HG03342 (cell line): ENCODE measurements around the gene XDH.

Experiments used
- ATAC-seq: cut with Tn5 transposase; IDR thresholded peaks from one replicate; pipeline ENCODE4 v1.9.1; 2021; ENCODE audit warnings: mild to moderate bottlenecking, moderate library complexity; ENCODE audit not compliant: unreplicated experiment

XDH gene

DNA sequence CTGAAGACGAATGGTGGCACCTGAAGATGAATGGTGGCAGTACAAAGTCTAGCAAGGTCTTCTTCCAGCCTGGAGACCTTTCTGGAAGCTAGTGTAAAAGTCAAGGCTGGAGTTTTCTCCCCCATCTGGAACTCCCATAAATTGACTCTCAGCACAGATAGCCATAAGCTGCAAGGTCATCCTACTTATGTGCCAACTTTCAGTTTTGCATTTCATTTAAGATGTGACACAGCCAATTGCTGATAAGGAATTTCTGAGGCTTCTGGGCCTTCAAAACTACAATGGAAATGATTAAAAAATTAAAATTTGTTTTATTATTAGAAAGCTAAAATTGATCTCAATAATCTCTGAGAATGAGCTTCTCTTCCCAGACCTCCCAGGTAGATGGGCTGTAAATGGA is 10.2 kb downstream of the XDH start:
- ATAC-seq = no peak

DNA sequence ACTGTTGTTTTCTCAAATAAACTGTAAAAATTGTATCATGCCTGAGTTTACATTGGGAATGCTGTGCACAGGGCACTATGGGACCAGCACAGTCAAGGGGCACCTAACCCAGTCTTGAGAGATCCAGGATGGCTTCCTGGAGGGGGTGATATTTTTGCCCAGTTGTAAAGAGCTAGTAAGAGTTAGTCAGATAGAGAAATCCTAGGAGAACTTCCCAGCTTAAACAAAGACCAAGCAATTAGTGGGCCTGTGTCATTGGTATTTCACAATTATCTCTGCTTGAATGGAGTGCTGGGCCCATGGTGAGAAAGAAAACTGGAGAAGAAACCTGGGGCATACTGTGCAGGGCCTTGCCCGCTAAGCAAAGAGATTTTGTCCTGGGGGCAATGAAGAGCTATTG is 12.2 kb downstream of the XDH start:
- no peak for ATAC-seq

DNA sequence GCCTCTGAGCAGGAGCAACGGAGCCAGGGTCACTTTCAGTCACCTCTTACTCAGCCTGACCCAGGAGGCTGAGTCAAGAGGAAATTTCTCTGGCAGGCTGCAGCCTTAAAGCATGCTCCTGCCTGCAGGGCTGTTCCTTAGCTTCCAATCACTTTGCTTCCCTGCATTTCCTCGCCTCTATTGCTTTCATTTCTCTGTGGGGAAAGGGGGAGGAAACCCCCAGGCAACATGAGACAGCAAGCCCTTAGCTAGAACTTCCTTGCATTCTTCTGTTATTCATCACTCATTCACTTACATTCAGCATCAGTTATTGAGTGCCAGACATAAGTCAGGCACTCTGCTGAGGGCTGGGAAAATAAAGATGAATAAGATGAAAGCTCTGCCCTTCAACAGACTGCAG is 13.0 kb downstream of the XDH start:
- ATAC-seq = no peak

DNA sequence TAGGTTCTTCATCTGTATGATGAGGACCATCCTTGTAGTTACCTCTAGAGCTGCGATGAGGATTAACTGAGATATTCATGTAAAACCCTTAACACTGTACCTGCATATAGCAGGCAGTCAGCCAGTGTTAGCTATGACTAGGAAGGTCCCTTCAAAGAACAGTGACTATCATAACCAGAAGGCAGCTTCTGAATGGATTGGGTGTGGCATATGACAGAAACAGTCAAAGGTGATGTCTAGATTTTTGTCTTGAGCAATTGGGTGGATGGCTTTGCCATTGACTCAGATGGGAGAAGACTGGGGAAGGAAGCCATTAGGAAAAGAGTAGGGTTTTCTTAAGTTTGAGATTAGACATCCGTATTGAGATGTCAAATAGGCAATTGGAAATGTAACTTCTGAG is 15.7 kb downstream of the XDH start:
- no peak for ATAC-seq

DNA sequence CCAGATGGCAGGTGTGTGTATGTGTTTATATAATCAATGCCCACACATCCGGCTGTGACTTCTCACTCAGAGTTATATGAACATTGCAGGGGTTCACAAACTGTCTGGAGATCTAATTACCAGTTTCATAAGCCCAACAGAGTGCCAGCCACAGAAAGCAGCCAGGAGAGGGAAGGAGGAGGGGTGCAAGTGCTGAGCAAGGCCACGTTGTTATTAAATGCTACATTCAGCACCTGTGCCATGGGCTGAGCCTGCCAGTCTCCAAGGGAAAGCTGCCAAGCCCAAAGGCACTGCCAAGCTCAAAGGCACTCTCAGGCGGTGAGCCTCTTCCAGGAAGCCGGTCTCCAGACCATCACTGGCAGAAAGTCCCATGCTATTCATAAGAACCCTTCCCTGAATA is 17.4 kb downstream of the XDH start:
- ATAC-seq = no peak

DNA sequence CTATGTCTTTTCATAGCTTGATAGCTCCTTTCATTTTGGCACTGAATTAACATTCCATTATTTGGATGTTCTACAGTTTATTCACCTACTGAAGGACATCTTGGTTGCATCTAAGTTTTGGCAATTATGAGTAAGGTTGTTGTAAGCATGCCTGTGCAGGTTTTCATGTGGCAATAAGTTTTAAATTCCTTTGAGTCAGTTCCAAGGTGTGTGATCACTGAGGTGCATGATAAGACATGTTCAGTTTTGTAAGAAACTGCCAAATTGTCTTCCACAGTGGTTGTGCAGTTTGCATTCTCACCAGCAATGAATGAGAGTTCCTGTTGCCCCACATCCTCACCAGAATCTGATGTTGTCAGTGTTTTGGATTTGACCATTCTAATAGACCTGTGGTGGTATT is 24.2 kb downstream of the XDH start:
- ATAC-seq = no peak

DNA sequence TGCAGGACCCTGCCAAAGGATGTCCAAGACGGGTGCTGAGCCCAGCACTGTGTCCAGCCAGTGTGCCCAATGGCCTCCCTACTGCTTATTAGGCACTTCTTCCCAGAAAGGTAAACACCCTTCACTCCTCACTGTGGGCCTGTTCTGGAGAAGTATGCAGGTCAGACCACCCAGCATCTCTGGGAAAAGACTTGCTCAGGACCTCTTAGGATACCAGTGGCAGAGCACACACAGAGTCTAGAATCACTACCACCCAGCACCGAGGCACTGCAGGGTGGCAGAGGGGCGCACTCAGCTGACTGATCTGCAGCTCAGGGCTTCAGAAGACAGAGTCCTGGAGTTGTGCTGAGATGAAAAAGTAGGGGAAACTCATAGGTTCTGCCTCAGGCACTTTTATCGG is 25.8 kb downstream of the XDH start:
- ATAC-seq = no peak

DNA sequence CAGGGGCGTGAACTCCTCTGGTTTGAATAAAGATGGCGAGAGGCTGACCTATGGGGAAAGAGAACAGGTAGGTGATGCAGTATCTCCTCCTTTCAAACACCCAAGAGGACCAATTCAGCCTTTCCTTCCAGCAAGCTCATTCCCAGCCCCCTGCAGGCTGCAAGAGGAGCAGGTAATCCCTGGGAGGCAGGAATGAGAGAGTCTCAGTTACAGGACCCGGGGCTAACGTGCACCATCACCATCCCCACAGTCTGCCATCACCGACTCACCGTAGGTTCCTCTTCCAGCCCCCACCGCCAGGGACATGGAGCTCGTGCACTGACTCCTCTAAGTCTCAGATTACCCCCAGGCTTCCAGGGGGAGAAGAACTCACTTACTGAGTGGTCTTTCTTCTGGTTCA is 26.7 kb downstream of the XDH start:
- no peak for ATAC-seq

DNA sequence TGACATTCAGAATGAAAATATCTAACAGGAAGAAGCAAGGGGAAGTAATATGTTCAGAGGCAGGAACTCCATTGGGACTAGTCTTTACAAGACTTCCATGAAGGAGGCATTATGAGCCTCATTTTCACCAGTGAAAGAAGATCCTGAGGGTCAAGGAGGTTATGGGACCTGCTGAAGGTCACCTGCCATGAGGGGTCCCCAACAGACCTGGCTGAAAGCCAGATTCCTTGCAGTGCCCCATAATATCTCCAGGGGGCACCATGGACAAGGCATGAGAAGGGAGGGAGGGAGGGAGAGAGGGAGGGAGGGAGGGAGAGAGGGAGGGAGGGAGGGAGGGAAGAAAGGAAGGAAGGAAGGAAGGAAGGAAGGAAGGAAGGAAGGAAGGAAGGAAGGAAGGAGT is 27.9 kb downstream of the XDH start:
- ATAC-seq = no peak

DNA sequence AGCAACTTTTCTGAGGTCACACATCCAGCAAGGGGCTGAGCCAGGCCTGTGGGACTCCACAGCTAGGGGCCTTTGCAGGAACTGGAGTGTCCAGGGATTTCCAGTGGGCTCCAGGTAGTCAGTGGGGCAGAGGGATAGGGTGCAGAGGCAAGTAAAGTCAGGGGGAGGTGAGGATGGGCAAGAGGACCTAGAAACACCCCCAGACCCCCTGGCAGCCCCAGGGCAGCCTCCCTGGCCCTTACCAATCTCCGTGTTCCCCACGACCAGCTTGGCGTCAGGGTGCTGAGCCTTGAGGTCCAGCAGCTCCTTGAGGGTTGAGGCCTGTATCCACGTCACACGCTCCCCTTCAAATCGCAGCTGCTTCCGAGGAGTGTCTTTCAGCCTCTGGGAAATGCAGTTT is 28.4 kb downstream of the XDH start:
- ATAC-seq = no peak

DNA sequence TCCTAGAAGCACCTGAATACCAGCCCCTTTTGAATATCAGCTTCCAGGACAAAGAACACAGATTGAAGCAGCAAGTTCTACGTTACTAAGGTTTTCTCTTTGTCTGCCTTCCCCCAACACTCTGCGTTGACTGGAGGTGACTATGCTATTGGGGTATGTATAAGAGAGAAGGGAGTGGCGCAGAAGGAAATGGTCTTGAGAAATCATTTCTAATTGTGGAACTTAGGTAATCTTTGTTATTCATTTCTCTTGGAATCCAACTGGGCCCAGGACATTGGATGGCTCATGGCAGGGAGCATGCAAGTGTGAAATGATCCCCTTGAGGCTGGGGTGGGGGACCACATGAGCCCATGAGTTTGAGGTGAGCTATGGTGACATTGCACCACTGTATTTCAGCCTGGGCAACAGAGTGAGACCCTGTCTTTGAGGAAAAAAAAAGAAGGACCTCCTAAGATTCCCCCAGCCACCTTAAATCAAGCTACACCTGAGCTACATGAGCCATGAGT is 29.7 kb downstream of the XDH start:
- ATAC-seq = no peak

DNA sequence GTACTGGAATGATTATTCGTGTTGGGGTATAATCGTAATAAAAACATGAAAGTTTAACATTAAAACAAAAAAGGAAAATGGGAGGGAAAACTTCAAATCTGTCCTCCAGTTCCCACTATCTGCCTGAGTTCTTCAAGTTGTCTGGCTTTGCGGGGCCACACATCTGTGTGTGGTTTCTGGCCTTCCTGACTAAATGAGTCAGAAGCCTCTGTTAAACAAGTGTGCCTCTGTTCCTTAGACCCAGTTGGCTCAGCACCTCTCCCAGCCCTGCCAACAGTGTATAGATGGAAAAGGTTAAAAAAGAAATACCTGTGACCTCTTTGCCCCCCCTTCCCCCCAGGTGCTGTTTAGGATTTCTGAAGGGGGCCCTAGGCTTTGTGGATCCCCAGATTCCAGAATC is 30.2 kb downstream of the XDH start:
- ATAC-seq = peak; percentile 76

DNA sequence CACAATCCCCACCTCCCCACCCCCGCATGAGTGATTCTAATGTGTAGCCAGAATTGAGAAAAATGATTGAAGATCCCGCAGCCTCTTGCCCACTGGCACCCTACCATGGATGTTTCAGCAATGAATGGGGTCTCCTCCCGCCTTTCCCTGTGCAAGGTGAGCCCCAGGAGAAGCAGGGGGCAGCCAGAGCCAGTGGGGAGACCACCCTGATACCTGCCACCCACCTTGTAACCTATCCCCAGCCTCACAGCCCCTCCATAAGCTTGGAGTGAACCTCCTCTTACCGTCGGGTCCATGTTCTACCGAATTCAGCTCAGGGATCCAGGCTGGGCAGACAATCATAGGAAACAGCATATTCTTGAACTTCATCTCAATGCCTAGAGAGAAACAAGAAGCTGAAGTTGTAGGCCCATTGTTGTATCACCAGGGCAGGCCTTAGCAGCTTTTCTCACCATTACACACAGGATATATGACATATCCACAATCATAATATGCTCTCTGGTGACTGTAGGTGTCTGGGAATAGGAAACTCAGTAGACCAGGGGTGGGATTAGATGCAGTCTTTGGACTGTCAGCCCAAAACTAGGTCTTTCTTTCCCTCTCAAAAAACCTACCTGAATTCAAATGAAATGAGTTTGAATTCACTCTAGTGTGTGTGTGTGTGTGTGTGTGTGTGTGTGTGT is 30.9 kb downstream of the XDH start:
- no peak for ATAC-seq

DNA sequence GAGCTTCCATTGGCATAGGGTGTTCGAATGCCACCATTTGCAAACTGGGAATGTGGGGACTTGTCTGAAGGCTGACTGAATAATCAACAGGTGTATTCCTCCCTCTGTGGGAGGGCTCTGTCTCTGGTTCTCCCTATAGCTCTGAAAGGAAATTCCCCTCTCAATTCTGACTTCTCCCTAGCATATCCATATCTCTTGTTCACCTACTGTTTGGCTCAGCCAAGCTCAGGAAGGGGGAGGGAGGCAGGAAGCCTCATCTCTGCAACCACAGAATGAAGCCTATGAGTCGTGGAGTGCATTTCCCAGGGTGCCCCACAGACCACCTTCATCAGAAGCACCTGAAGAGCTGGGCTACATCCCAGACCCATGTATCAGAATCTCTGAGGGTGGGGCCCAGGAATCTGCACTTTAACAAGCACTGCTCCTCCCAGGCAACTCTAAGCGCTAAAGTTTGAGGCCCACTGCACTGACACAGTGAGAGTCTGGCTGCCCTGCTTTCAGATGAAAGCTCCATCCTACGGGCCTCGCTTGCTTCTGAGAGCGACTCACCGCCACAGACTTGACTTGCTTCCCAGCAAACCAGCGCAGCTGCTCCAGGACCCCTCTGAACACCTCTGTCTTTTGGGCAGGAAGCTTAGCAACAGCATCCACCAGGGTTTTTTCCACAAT is 32.0 kb downstream of the XDH start:
- no peak for ATAC-seq

DNA sequence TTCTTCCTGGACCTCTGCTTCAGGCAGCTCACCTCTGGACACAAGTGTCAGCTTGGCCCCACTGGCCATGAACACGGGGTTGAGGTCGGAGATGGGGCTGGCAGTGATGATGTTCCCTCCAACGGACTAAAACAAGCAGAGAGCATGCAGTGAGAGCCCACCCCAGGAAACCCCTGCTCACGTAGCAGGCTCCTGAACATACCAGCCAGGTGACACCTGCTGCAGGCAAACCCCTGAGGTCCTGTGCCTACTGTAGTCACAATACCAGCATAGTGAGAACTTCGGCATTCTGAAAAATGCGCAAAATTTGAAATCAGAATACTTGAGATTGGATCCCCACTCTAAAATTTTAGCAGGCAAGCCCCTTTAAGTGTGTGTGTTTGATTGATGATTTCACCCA is 32.9 kb downstream of the XDH start:
- no peak for ATAC-seq

DNA sequence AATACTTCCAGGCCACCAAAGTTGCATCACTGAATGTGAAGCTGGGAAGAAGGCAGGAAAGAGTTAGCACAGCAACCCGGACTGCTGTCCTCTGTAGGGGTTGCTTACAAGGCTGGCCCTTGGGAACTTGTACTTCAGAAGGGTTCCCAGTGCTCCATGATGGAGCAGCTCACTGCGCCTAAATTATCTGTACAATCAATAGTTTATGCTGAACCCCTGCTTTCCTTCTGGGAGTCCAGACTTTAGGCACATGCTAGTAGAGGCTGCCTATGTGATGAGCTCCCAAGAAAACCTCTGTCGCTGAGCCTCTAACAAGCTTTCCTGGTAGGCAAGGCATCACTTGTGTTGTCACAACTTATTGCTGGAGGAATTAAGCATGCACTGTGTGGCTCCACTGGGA is 34.3 kb downstream of the XDH start:
- no peak for ATAC-seq

DNA sequence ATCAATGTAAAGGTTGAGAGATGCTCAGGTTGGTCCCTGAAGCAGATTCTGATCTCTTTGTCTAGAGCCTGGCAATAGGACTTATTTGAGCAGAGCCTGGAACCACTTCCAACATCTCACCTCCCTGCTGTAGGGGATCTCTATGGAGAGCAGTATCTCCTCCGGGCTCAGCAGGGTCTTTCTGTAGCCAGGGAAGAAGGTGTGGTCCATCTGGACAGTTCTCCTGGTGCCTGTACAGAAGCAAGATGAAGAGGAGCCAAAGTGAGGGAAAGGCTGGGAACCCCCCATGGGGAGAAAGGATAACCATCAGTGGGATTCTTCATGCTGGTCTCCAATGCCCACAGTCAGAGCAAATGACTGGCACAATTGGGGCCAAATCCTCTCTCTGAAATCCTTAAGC is 34.8 kb downstream of the XDH start:
- ATAC-seq = no peak

DNA sequence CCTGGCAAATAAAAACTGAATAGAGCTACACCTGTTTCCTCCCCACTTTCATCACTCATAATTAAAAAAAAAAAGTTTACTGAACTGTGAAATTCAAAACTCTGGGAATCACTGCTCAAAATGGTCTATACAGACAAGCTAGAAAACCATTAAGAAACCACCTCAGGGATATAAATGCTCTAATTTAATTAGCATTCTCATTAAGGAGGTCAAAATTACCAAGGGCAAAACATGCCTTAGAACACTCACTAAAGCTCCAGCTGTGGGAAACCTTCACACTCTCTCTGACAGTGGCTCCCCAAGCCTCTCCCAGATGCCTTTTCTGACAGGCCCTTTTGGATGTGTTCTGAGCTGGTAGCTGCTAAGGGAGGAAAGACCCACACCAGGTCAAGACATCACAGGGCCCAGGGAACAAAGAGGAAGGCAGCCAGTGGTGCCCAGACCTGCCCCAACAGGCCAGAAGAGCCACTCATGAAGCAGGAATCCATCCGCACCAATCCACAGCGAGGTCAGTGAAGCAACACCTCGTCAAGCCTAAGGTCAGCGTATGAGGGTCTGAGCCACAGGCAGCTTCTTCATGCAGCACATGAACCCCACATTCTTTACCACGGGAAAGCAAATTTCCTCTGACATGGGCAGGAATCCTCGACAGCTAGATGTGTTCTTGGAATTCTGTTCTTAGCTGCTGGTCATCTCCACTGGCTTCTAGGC is 35.6 kb downstream of the XDH start:
- no peak for ATAC-seq

DNA sequence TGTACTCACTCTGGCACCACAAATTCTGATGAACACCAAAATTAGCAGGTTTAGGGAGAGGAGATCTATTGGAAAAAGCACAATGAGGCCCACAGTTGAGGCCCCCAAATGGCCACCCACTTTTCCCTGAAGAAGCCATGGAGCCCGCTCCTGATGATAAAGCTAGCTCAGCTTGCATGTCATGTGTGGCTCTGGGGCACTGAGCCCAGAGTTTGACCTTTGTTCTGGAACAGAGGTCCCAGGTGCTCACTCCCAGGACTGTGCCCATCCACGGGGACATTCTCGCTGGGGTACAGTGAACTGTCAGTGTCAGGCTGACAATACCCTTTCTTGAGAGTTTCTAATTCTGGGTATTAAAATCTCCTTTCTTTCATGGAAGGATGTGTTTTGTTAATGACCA is 36.2 kb downstream of the XDH start:
- no peak for ATAC-seq

DNA sequence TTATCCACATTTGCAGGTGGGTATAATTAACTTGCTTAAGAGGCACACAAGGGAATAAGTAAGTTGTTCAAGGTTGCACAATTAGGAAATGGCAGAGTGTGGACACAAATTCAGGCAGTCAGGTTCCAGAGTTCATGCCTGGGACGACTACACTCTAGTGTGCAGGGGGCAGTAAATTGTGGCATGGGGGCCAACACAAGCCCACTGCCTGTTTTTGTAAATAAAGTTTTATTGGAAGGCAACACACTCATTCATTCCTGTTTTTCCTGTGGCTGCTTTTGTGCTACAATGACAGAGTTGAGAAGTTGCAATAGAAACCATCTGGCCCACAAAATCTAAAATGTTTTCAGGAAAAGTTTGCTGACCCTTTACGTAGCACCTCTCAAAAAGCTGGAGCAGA is 41.4 kb downstream of the XDH start:
- ATAC-seq = no peak

DNA sequence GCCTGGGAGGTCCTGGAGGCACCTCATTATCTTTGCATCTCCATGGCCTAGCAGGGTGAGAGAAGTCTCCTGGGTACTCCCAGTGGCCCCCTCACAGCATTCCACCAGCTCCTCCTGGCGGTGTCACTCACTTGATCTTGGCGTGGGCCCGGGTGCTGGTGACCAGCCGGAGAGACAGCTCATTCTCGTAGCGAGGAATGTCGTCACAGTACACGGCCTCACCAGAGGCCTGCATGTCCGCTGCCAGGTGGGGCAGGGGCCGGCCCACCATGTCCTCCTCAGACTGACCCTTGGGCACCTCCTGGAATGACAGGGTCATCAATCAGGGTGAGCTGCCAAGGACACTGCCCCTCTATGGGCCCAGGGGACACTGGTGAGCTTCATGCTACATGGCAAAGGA is 42.4 kb downstream of the XDH start:
- ATAC-seq = no peak

DNA sequence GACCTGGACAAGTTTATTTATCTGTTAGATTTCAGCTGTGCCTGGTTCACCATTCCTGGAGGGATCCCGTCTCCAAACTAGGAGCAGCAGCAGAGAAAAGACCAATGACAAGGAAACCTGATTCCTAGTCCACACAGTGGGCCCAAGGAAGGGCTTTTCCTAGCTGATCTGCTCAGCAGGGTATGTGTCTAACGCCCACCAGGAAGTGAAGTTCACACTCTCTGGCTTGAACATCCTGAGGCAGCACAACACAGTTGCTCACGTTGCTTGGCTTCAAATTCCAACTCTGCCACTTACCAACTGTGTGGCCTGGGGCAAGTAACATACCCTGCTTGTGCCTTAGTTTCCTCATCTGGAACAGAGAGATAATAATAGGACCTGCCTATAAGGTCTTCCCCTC is 42.9 kb downstream of the XDH start:
- no peak for ATAC-seq
